ENCODE measurements around the gene MARCHF3.
"Not testable (repeated sequence)": the region's sequence is repeated elsewhere in the genome, so short reads cannot be mapped to it uniquely, and the experiment has no call there.

MARCHF3 gene

DNA sequence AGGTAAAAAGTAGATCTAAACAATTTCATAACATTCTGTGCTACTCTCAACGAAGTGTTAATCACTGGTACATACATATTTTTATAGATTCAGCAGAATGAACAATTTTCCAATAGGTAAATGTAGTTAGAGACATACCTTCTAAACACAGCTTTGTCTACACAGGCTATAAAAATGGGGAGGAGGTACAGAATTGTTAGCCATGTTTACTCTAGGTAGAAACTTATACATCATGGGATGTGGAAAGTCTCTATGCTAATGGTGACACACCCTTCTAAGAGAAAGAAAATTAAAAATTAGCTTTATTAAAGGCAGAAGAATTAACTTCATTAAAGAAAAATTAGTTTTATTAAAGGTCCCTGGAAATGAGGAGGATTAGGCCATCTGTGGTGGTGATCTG, 31.2 kb upstream of the MARCHF3 start:
- no peak for DNase-seq (ENCODE audit: low read depth)
- TF ChIP-seq, protein P1, sequence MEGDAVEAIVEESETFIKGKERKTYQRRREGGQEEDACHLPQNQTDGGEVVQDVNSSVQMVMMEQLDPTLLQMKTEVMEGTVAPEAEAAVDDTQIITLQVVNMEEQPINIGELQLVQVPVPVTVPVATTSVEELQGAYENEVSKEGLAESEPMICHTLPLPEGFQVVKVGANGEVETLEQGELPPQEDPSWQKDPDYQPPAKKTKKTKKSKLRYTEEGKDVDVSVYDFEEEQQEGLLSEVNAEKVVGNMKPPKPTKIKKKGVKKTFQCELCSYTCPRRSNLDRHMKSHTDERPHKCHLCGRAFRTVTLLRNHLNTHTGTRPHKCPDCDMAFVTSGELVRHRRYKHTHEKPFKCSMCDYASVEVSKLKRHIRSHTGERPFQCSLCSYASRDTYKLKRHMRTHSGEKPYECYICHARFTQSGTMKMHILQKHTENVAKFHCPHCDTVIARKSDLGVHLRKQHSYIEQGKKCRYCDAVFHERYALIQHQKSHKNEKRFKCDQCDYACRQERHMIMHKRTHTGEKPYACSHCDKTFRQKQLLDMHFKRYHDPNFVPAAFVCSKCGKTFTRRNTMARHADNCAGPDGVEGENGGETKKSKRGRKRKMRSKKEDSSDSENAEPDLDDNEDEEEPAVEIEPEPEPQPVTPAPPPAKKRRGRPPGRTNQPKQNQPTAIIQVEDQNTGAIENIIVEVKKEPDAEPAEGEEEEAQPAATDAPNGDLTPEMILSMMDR (IDR thresholded peaks at IDR 0.05; ENCODE audit: insufficient read depth, low read depth, low read length, missing control alignments): no peak
- no peak overlapping the region for H3K4me3 ChIP-seq (ENCODE audit: low read depth, low read length)

DNA sequence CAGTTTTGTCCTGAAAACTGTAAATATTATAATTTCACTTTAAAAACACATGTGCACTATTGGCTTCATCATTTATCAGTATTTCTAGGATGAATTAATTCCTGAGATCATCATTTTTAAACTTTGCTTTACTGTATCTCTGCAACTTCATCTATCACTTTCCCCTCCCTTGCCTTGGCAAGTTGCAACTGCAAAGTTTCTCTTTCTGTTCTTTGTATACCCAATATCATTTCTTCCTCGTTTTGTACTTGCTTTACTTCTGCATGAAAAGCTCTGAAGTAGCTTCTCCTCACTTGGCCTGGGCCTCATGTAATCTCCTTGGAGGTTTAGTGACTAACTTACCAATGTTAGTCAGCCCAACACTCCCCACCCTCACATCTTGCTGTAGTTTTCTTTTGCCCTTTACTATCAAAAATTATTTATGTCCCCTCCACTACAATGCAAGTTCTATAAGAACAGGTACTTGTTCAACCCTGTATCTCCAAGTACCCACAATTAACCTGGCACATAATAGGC, 30.2 kb upstream of the MARCHF3 start:
- H3K4me3 ChIP-seq (ENCODE audit: low read depth, low read length): no peak overlapping the region
- TF ChIP-seq, protein P1 (IDR thresholded peaks at IDR 0.05; ENCODE audit: insufficient read depth, low read depth, low read length, missing control alignments): no peak
- no peak for DNase-seq (ENCODE audit: low read depth)

DNA sequence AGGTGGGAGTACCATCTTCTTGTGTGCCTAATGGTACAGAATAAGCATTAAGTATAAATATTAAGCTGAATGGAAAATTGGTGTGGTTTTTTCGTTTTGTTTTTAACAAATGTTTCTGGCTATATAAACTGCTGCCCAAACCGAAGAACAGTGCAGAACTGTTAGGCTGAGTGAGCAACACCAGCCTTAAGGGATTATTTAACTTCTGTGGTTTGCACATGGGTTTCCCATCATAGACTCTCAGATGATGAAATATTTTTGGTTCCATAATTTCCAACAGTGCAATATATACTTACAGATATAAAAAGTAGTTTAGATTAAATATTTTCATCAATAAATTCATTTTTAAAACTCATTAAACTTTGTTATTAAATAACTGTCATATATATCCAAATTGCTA, 26.5 kb upstream of the MARCHF3 start:
- H3K4me3 ChIP-seq (ENCODE audit: low read depth, low read length): no peak overlapping the region
- TF ChIP-seq, protein P1 (IDR thresholded peaks at IDR 0.05; ENCODE audit: insufficient read depth, low read depth, low read length, missing control alignments): no peak
- no peak for DNase-seq (ENCODE audit: low read depth)

DNA sequence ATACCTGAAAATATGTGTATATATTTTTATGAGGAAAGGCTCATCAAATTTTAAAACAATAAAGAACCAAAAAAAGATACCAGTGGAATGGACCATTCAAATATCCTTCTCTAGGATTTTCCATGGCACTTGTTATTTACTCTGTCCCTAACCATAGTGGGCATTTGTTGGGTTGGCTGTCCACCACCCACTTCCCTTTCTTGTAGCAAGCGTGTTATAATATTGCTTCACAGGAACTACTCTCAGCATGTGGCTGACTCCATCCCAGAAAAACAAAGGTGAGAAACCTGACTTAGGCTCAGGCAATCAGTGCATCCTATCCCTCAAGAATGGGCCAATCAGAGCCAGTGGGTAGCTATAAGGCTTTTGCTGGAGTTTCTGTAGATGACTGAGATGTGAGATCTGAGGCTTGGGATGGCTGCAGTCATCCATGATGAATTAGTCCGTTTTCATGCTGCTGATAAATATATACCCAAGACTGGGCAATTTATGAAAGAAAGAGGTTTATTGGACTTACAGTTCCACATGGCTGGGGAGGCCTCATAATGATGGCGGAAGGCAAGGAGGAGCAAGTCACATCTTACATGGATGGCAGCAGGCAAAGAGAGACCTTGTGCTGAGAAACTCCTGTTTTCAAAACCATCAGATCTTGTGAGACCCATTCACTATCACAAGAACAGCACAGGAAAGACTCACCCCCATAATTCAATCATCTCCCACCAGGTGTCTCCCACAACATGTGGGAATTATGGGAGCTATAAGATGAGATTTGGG, 25.7 kb upstream of the MARCHF3 start:
- TF ChIP-seq, protein P1 (IDR thresholded peaks at IDR 0.05; ENCODE audit: insufficient read depth, low read depth, low read length, missing control alignments): no peak

DNA sequence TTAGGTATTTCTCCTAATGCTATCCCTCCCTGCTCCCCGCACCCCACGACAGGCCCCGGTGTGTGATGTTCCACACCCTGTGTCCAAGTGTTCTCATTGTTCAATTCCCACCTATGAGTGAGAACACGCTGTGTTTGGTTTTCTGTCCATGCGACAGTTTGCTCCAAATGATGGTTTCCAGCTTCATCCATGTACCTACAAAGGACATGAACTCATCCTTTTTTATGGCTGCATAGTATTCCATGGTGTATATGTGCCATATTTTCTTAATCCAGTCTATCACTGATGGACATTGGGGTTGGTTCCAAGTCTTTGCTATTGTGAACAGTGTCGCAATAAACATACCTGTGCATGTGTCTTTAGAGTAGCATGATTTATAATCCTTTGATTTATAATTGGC, 23.2 kb upstream of the MARCHF3 start:
- H3K4me3 ChIP-seq (ENCODE audit: low read depth, low read length); DNase-seq (ENCODE audit: low read depth): not testable (repeated sequence)

More for the DNA sequence above, 25.7 kb upstream of the MARCHF3 start:
- no peak overlapping the region for H3K4me3 ChIP-seq (ENCODE audit: low read depth, low read length)
- no peak for DNase-seq (ENCODE audit: low read depth)

DNA sequence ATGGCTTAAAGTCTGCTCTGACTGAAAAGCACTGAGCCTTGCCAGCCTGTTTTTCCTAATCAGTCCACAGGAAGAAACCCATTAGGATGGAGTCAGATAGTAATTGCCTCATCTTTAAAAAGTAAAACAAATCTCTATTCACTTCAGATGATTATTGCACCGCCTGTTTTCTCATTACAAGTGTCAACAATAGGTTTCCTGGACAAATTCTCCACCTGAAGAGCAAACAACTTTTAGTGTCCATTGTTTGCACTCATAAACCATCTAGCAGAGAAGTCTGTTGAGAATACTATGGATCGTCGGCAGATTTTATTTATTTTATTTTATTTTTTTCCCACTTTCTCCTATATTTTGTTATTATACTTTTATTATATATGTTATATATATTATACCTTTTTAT, 22.7 kb upstream of the MARCHF3 start:
- TF ChIP-seq, protein P1 (IDR thresholded peaks at IDR 0.05; ENCODE audit: insufficient read depth, low read depth, low read length, missing control alignments): no peak
- no peak overlapping the region for H3K4me3 ChIP-seq (ENCODE audit: low read depth, low read length)
- DNase-seq (ENCODE audit: low read depth): no peak

DNA sequence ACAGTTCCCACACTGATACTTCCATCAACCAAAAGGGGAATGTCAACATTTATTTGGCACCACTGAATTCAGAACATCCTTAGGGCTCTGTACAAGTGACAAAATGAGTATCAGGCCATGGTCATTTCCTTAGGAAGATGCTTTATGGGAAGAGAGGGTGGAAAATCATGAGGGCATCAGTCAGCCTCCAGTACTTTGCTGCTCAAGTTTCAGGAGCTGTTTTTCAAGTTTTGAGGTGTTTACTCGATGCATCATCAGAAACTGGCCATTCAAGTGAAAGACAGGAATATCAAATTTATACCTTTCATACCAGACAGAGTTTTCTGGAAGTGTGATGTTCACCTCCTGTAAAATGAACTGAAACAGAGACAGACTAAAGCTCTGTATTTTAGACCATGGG, 21.2 kb upstream of the MARCHF3 start:
- DNase-seq (ENCODE audit: low read depth): no peak
- no peak overlapping the region for H3K4me3 ChIP-seq (ENCODE audit: low read depth, low read length)
- TF ChIP-seq, protein P1 (IDR thresholded peaks at IDR 0.05; ENCODE audit: insufficient read depth, low read depth, low read length, missing control alignments): no peak

Measured in GM12865 (cell line).